Mesothelial cell of epicardium (in vitro differentiated cells): ENCODE results near the gene PTPRN2. TPM values are rescaled to one million over a fixed set of nuclear protein-coding genes. Genes with fewer than 3 reads are reported as not detected.
"Not testable (repeated sequence)": the region's sequence is repeated elsewhere in the genome, so short reads cannot be mapped to it uniquely, and the experiment has no call there.

ENCODE experiments used
- DNase-seq, 2 experiments: peaks; one replicate each; pipeline ENCODE4 v3.0.0; 2021; ENCODE audit warnings: low spot score in 2 of 2; ENCODE audit not compliant: unreplicated experiment in 2 of 2
- H3K27ac Mint-ChIP-seq: 2 replicates; pipeline ENCODE4 v1.8.0; 2021; ENCODE audit warnings: mixed read lengths
- H3K27me3 Mint-ChIP-seq: 2 replicates; pipeline ENCODE4 v1.8.0; 2021; ENCODE audit warnings: low read depth, mixed read lengths
- H3K36me3 Mint-ChIP-seq: 2 replicates; pipeline ENCODE4 v1.8.0; 2021; ENCODE audit warnings: mixed read lengths
- H3K4me1 Mint-ChIP-seq: 2 replicates; pipeline ENCODE4 v1.8.0; 2021; ENCODE audit warnings: mixed read lengths
- H3K4me3 Mint-ChIP-seq: 2 replicates; pipeline ENCODE4 v1.8.0; 2021; ENCODE audit warnings: mild to moderate bottlenecking, moderate library complexity, mixed read lengths
- H3K9me3 Mint-ChIP-seq: 2 replicates; pipeline ENCODE4 v1.8.0; 2021; ENCODE audit warnings: mixed read lengths
- total RNA-seq: library from RNA; stranded (reverse); gene quantifications from 3 replicates; pipeline ENCODE4 v1.2.1, GENCODE V29; 2021
- TF ChIP-seq, protein P1 (sequence below): fragments of 200-600 bp; sonication (generic); IDR thresholded peaks from one replicate; pipeline ENCODE4 v1.5.0; 2021; ENCODE audit warnings: antibody characterized with exemption; ENCODE audit not compliant: unreplicated experiment

Gene PTPRN2
- total RNA-seq, 1 donor from 2014 or later, result 2.2 TPM

DNA sequence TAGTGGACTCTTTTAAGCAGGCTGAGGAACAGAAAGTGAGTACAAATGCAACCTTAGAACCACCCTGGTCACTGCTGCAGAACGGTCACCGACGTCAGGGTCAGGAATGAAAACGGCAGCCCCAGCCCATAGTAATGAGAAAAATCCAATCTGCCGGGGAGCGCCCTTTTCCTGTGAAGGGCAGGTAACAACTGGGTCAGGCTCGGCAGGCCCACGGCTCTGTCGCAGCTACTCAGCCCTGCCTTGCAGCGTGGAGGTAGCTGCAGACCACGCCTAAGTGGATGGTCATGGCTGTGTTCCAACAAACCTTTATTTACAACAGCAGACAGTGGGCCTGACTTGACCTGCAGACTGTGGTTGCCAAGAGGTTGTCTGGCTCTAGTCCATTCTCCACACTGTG is 687.6 kb downstream of the PTPRN2 start:
- Mint-ChIP-seq H3K27me3 (peaks cover 5% of the 10 kb centered on the region), H3K4me3 (no peak overlapping the region), H3K4me1 (no peaks in the 10 kb centered on the region), H3K36me3 (no peaks in the 10 kb centered on the region), H3K27ac (no peak overlapping the region), H3K9me3 (no peaks in the 10 kb centered on the region)
- TF ChIP-seq, protein P1, sequence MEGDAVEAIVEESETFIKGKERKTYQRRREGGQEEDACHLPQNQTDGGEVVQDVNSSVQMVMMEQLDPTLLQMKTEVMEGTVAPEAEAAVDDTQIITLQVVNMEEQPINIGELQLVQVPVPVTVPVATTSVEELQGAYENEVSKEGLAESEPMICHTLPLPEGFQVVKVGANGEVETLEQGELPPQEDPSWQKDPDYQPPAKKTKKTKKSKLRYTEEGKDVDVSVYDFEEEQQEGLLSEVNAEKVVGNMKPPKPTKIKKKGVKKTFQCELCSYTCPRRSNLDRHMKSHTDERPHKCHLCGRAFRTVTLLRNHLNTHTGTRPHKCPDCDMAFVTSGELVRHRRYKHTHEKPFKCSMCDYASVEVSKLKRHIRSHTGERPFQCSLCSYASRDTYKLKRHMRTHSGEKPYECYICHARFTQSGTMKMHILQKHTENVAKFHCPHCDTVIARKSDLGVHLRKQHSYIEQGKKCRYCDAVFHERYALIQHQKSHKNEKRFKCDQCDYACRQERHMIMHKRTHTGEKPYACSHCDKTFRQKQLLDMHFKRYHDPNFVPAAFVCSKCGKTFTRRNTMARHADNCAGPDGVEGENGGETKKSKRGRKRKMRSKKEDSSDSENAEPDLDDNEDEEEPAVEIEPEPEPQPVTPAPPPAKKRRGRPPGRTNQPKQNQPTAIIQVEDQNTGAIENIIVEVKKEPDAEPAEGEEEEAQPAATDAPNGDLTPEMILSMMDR, result no peak
- DNase-seq, result no peak

- no peaks in the 10 kb centered on the region for H3K4me1 Mint-ChIP-seq
- no peak overlapping the region for H3K4me3 Mint-ChIP-seq
- no peaks in the 10 kb centered on the region for H3K36me3 Mint-ChIP-seq
- peaks cover 3% of the 10 kb centered on the region for H3K27me3 Mint-ChIP-seq
- H3K9me3 Mint-ChIP-seq, result no peaks in the 10 kb centered on the region
- TF ChIP-seq, protein P1, result no peak
- DNase-seq, result no peak
- no peak overlapping the region for H3K27ac Mint-ChIP-seq
These were observed 688.7 kb downstream of the PTPRN2 start for GRCh38 chr7:157898802-157899505.

- Mint-ChIP-seq H3K27ac (no peak overlapping the region), H3K4me3 (no peak overlapping the region), H3K27me3 (peaks cover 1% of the 10 kb centered on the region), H3K4me1 (no peaks in the 10 kb centered on the region), H3K36me3 (no peaks in the 10 kb centered on the region), H3K9me3 (no peaks in the 10 kb centered on the region)
- no peak for DNase-seq
- TF ChIP-seq, protein P1, result no peak
These were observed 689.4 kb downstream of the PTPRN2 start for GRCh38 chr7:157898261-157898660.

GRCh38 chr7:157897681-157898080 is 689.9 kb downstream of the PTPRN2 start:
- no peak overlapping the region for H3K4me3 Mint-ChIP-seq
- DNase-seq, result no peak
- H3K36me3 Mint-ChIP-seq, result no peaks in the 10 kb centered on the region
- H3K27me3 Mint-ChIP-seq, result peaks cover 2% of the 10 kb centered on the region
- H3K9me3 Mint-ChIP-seq, result no peaks in the 10 kb centered on the region
- no peak overlapping the region for H3K27ac Mint-ChIP-seq
- TF ChIP-seq, protein P1, result no peak
- H3K4me1 Mint-ChIP-seq, result no peaks in the 10 kb centered on the region

GRCh38 chr7:157896774-157897555 is 690.7 kb downstream of the PTPRN2 start:
- peaks cover 3% of the 10 kb centered on the region for H3K27me3 Mint-ChIP-seq
- H3K9me3 Mint-ChIP-seq, result no peaks in the 10 kb centered on the region
- H3K4me1 Mint-ChIP-seq, result no peaks in the 10 kb centered on the region
- DNase-seq, result no peak
- TF ChIP-seq, protein P1, result no peak
- H3K4me3 Mint-ChIP-seq, result no peak overlapping the region
- H3K27ac Mint-ChIP-seq, result no peak overlapping the region
- no peaks in the 10 kb centered on the region for H3K36me3 Mint-ChIP-seq

DNA sequence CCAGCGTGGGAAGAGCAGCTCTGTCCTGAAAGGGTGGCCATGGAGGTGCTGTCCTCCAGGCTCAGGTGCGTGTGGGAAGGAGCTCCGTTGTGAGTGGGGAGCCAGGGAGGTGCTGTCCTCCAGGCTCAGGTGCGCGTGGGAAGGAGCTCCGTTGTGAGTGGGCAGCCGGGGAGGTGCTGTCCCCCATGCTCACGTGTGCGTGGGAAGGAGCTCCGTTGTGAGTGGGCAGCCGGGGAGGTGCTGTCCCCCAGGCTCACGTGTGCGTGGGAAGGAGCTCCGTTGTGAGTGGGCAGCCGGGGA is 691.3 kb downstream of the PTPRN2 start:
- H3K4me3 Mint-ChIP-seq, DNase-seq, H3K36me3 Mint-ChIP-seq: not testable (repeated sequence)

More for the DNA sequence above, 691.3 kb downstream of the PTPRN2 start:
- H3K4me1 Mint-ChIP-seq, H3K27me3 Mint-ChIP-seq, H3K9me3 Mint-ChIP-seq, H3K27ac Mint-ChIP-seq: not testable (repeated sequence)
